ENCODE data around the gene YOD1.

DNA sequence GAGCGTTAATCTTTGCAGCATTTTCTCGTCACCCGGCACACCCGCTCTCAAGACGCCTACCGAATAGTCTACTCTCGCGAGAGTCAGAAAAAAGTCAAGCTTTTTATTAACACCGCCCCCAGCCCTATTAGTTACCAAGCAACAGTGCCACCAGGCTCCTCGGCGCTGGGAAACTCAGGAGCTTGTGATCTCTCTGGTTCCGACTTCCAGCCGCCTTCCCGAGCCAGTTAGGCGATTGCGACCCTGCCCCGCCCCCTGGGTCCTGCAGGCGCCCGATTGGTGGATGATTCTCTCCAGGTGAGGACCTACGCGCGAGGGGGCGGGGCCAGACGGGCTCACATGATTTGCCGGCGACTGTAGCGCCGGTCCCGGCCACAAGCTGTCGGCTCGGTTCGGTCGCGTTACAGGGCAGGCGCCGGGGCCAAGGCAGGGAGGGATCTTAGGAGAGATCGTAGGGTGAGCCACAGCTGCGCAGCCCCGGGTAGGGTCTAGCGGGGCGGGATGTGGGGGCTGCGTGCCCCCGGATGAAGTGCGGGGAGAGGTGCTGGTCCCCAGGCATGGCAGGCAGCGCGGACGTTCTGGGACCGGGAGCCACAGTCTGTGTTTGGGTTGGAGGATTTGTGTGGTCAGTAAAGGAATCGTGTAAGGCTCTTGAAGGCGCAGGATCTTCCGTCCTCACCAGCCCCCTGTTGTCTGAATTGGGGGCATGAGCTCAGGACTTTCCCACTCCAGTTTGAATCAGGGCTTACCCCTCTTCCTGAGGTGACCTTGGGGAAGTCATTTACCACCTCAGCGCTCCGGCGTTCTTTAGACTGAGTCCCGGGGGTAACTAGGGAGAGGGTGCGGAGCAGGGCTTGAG is 2.1 kb upstream of the YOD1 start, which contains the start of gene PFKFB2:
- TF ChIP-seq, protein P1, sequence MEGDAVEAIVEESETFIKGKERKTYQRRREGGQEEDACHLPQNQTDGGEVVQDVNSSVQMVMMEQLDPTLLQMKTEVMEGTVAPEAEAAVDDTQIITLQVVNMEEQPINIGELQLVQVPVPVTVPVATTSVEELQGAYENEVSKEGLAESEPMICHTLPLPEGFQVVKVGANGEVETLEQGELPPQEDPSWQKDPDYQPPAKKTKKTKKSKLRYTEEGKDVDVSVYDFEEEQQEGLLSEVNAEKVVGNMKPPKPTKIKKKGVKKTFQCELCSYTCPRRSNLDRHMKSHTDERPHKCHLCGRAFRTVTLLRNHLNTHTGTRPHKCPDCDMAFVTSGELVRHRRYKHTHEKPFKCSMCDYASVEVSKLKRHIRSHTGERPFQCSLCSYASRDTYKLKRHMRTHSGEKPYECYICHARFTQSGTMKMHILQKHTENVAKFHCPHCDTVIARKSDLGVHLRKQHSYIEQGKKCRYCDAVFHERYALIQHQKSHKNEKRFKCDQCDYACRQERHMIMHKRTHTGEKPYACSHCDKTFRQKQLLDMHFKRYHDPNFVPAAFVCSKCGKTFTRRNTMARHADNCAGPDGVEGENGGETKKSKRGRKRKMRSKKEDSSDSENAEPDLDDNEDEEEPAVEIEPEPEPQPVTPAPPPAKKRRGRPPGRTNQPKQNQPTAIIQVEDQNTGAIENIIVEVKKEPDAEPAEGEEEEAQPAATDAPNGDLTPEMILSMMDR (IDR thresholded peaks at IDR 0.05; ENCODE audit: insufficient read depth, low read length), result no peak
- no peak for TF ChIP-seq POLR2AphosphoS5 (IDR thresholded peaks at IDR 0.05; ENCODE audit: low read depth)
- TF ChIP-seq, protein P2, sequence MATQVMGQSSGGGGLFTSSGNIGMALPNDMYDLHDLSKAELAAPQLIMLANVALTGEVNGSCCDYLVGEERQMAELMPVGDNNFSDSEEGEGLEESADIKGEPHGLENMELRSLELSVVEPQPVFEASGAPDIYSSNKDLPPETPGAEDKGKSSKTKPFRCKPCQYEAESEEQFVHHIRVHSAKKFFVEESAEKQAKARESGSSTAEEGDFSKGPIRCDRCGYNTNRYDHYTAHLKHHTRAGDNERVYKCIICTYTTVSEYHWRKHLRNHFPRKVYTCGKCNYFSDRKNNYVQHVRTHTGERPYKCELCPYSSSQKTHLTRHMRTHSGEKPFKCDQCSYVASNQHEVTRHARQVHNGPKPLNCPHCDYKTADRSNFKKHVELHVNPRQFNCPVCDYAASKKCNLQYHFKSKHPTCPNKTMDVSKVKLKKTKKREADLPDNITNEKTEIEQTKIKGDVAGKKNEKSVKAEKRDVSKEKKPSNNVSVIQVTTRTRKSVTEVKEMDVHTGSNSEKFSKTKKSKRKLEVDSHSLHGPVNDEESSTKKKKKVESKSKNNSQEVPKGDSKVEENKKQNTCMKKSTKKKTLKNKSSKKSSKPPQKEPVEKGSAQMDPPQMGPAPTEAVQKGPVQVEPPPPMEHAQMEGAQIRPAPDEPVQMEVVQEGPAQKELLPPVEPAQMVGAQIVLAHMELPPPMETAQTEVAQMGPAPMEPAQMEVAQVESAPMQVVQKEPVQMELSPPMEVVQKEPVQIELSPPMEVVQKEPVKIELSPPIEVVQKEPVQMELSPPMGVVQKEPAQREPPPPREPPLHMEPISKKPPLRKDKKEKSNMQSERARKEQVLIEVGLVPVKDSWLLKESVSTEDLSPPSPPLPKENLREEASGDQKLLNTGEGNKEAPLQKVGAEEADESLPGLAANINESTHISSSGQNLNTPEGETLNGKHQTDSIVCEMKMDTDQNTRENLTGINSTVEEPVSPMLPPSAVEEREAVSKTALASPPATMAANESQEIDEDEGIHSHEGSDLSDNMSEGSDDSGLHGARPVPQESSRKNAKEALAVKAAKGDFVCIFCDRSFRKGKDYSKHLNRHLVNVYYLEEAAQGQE (IDR thresholded peaks at IDR 0.05; ENCODE audit: insufficient replicate concordance, low read depth), result no peak
- TF ChIP-seq GABPA (IDR thresholded peaks at IDR 0.05; ENCODE audit: low read depth), result no peak
